GM21447 (cell line): ENCODE measurements around the gene TMEM120A.

Experiments
- ATAC-seq: cut with Tn5 transposase; IDR thresholded peaks from one replicate; pipeline ENCODE4 v1.9.1; 2021; ENCODE audit not compliant: unreplicated experiment

Gene TMEM120A

GRCh38 chr7:75981453-75982305 is 12.7 kb downstream of the TMEM120A start:
- ATAC-seq, result no peak

- ATAC-seq, result no peak
Measured at GRCh38 chr7:75981203-75981452, 13.3 kb downstream of the TMEM120A start.

GRCh38 chr7:75980430-75981202 is 13.8 kb downstream of the TMEM120A start:
- no peak for ATAC-seq

GRCh38 chr7:75979759-75980429 is 14.5 kb downstream of the TMEM120A start:
- no peak for ATAC-seq

GRCh38 chr7:75977743-75978142 is 16.7 kb downstream of the TMEM120A start:
- ATAC-seq, result no peak

- no peak for ATAC-seq
Measured at GRCh38 chr7:75971961-75972763, 22.2 kb downstream of the TMEM120A start.

- no peak for ATAC-seq
Measured at GRCh38 chr7:75971309-75971960, 23.0 kb downstream of the TMEM120A start.

GRCh38 chr7:75969704-75970498 is 24.5 kb downstream of the TMEM120A start:
- ATAC-seq, result no peak

GRCh38 chr7:75969182-75969581 is 25.2 kb downstream of the TMEM120A start:
- ATAC-seq, result no peak

- ATAC-seq, result no peak
Measured at GRCh38 chr7:75968561-75969001, 25.8 kb downstream of the TMEM120A start.

GRCh38 chr7:75968012-75968411 is 26.4 kb downstream of the TMEM120A start:
- no peak for ATAC-seq

- no peak for ATAC-seq
Measured at GRCh38 chr7:75967487-75967997, 26.9 kb downstream of the TMEM120A start.

GRCh38 chr7:75967055-75967454 is 27.3 kb downstream of the TMEM120A start:
- ATAC-seq, result no peak

GRCh38 chr7:75966190-75966961 is 28.0 kb downstream of the TMEM120A start:
- no peak for ATAC-seq

GRCh38 chr7:75965617-75966016 is 28.8 kb downstream of the TMEM120A start:
- ATAC-seq, result no peak

GRCh38 chr7:75963381-75963995 is 30.9 kb downstream of the TMEM120A start:
- no peak for ATAC-seq

- ATAC-seq, result no peak
Measured at GRCh38 chr7:75962607-75963380, 31.6 kb downstream of the TMEM120A start.
